HepG2 (cell line): ENCODE data around the gene RASL10B. TPM values are rescaled to one million over a fixed set of nuclear protein-coding genes. Genes with fewer than 3 reads are reported as not detected.
A peak's percentile ranks its signal among the peaks of the same experiment; 100 is the strongest.

Experiments
- ATAC-seq: fragments of 200-7000 bp; cut with Tn5 transposase; 3 replicates; pipeline ENCODE4 v1.9.1; 2020; ENCODE audit warnings: mild to moderate bottlenecking, moderate library complexity
- BruUV-seq: library from RNA; stranded (reverse); fragments of 400-500 nt; replicated peaks from 2 replicates; lab custom pipeline; 2021; lab: Mats Ljungman, UMichigan
- CTCF ChIA-PET: fragments of 300-600 bp; formaldehyde crosslinking; extraction: SDS; loops from one replicate; lab custom pipeline; 2021; ENCODE audit warnings: low total read pairs, inconsistent platforms, low intra/inter-chr PET ratio; lab: Yijun Ruan, JAX
- POLR2A ChIA-PET: fragments of 350-600 bp; sonication (Branson Sonifier 250); formaldehyde crosslinking; loops from one replicate; lab custom pipeline; 2020; ENCODE audit warnings: antibody characterized with exemption, inconsistent platforms; lab: Yijun Ruan, JAX
- DNase-seq: peaks from one replicate; pipeline ENCODE4 v3.0.0-alpha.2; 2015; ENCODE audit warnings: low spot score
- FAIRE-seq: peaks from 3 replicates; lab custom pipeline; 2011; peaks lifted over from hg19 to GRCh38; lab: Jason Lieb, UNC
- H2AFZ ChIP-seq: one replicate; pipeline ENCODE4 v1.6.1; 2011; ENCODE audit warnings: low read length, inconsistent platforms
- H3K27ac ChIP-seq: fragments of 300-600 bp; 3 replicates; pipeline ENCODE4 v1.8.0; 2011; ENCODE audit warnings: mixed run types, mild to moderate bottlenecking, mixed read lengths, low read length, inconsistent platforms; ENCODE audit not compliant: insufficient read depth; ENCODE audit errors: extremely low read length
- H3K27me3 ChIP-seq, 2 experiments: fragments of 200-600 bp in 1 of 2; 2 replicates in 1 of 2; 3 replicates in 1 of 2; pipeline versions ENCODE4 v1.6.0 to v1.8.0; 2011; ENCODE audit warnings: low read length in 2 of 2, mild to moderate bottlenecking in 2 of 2, moderate library complexity in 2 of 2, inconsistent platforms in 1 of 2; ENCODE audit not compliant: insufficient read depth in 2 of 2, control insufficient read depth in 1 of 2
- H3K36me3 ChIP-seq, 2 experiments: fragments of 200-600 bp in 1 of 2; replicated peaks in 1 of 2; 2 replicates in 1 of 2; 3 replicates in 1 of 2; pipeline versions ENCODE4 v1.5.1 to v1.8.0; 2011; ENCODE audit warnings: low read length in 2 of 2, inconsistent platforms in 1 of 2; ENCODE audit not compliant: insufficient read depth in 2 of 2, control insufficient read depth in 1 of 2
- H3K4me1 ChIP-seq: 2 replicates; pipeline ENCODE4 v1.5.1; 2012; ENCODE audit warnings: low read length, inconsistent platforms; ENCODE audit not compliant: insufficient read depth
- H3K4me2 ChIP-seq: 2 replicates; pipeline ENCODE4 v1.6.0; 2011; ENCODE audit warnings: low read depth, low read length, inconsistent platforms
- H3K4me3 ChIP-seq, 3 experiments: fragments of 200-600 bp in 1 of 3; sonication (generic), shearing (Covaris generic) in 1 of 3; replicated peaks in 1 of 3; 2 replicates each; pipeline ENCODE4 v1.5.1; 2011 to 2016; ENCODE audit warnings: low read length in 3 of 3, inconsistent platforms in 2 of 3, low read depth in 2 of 3, mild to moderate bottlenecking in 2 of 3, control low read depth in 1 of 3, mixed read lengths in 1 of 3; ENCODE audit not compliant: insufficient read depth in 1 of 3
- H3K79me2 ChIP-seq: one replicate; pipeline ENCODE4 v1.6.1; 2011; ENCODE audit warnings: low read length, inconsistent platforms; ENCODE audit not compliant: insufficient read depth
- H3K9ac ChIP-seq: 2 replicates; pipeline ENCODE4 v1.6.0; 2011; ENCODE audit warnings: mild to moderate bottlenecking, low read depth, low read length, inconsistent platforms; ENCODE audit not compliant: insufficient read depth
- H3K9me3 ChIP-seq: 2 replicates; pipeline ENCODE4 v1.5.1; 2012; ENCODE audit warnings: mild to moderate bottlenecking, low read length
- H4K20me1 ChIP-seq: 2 replicates; pipeline ENCODE4 v1.6.0; 2011; ENCODE audit warnings: inconsistent platforms, mild to moderate bottlenecking, low read length, moderate library complexity; ENCODE audit not compliant: insufficient read depth
- CAMTA2 ChIP-seq: sonication (generic); formaldehyde crosslinking; IDR thresholded peaks from 2 replicates; pipeline ENCODE4 v1.4.0; 2020; ENCODE audit warnings: mild to moderate bottlenecking, missing genetic modification reagents, borderline replicate concordance
- CERS6 ChIP-seq: sonication (generic); formaldehyde crosslinking; IDR thresholded peaks from 2 replicates; pipeline ENCODE4 v1.5.0; 2020; ENCODE audit warnings: missing genetic modification reagents
- MAZ ChIP-seq, 2 experiments: sonication (generic) in 1 of 2; formaldehyde crosslinking in 1 of 2; IDR thresholded peaks; 2 replicates each; pipeline versions ENCODE4 v1.5.0 to v1.6.1; 2012 to 2020; ENCODE audit warnings: low read depth in 2 of 2, mild to moderate bottlenecking in 2 of 2, borderline replicate concordance in 1 of 2, improper control_type of control experiment in 1 of 2, low read length in 1 of 2, missing genetic modification reagents in 1 of 2, moderate library complexity in 1 of 2
- MEIS2 ChIP-seq: sonication (generic); formaldehyde crosslinking; IDR thresholded peaks from 2 replicates; pipeline ENCODE4 v1.9.0; 2021; ENCODE audit warnings: mild to moderate bottlenecking, missing genetic modification reagents
- PBX2 ChIP-seq: IDR thresholded peaks from 2 replicates; pipeline ENCODE4 v1.6.1; 2016; ENCODE audit warnings: control low read depth
- SSRP1 ChIP-seq: IDR thresholded peaks from 2 replicates; pipeline ENCODE4 v1.6.1; 2016; ENCODE audit warnings: control low read depth
- TAF1 ChIP-seq: sonication (generic); formaldehyde crosslinking; IDR thresholded peaks from 2 replicates; pipeline ENCODE4 v1.4.0; 2020; ENCODE audit warnings: missing genetic modification reagents
- TARDBP ChIP-seq: sonication (generic); formaldehyde crosslinking; IDR thresholded peaks from 2 replicates; pipeline ENCODE4 v1.8.0; 2022; ENCODE audit warnings: mild to moderate bottlenecking, missing genetic modification reagents
- ZFP41 ChIP-seq: sonication (generic); formaldehyde crosslinking; IDR thresholded peaks from 2 replicates; pipeline ENCODE4 v1.4.0; 2020; ENCODE audit warnings: mild to moderate bottlenecking, missing genetic modification reagents, borderline replicate concordance
- ZNF556 ChIP-seq: sonication (generic); formaldehyde crosslinking; IDR thresholded peaks from 2 replicates; pipeline ENCODE4 v1.4.0; 2020; ENCODE audit warnings: mild to moderate bottlenecking, missing genetic modification reagents, borderline replicate concordance
- ZNF75D ChIP-seq: sonication (generic); formaldehyde crosslinking; IDR thresholded peaks from 2 replicates; pipeline ENCODE4 v1.8.1; 2023; ENCODE audit warnings: missing genetic modification reagents, mild to moderate bottlenecking, borderline replicate concordance
- WGBS: methylation state at CpG from one replicate; pipeline ENCODE4 v1.1.6; 2017; ENCODE audit warnings: low lambda C conversion rate; 5-methylcytosine and 5-hydroxymethylcytosine counted together
- in situ Hi-C: cut with HindIII; loops from 2 replicates; pipeline ENCODE4 v1.10.0; 2017; ENCODE audit warnings: low pct_unique_long_range_greater_than_20kb; ENCODE audit not compliant: extremely low pct_ligation_motif_present
- intact Hi-C: fragments of 100-400 bp; cut with micrococcal nuclease; formaldehyde crosslinking; loops from one replicate; pipeline ENCODE4 v1.10.0; 2022; ENCODE audit not compliant: unreplicated experiment
- polyA plus RNA-seq, 8 experiments: library from polyadenylated mRNA; depleted of rRNA in 3 of 8; stranded (reverse) in 7 of 8; unstranded in 1 of 8; fragments of >200 nt; fragmentation: Illumina TruSeq in 4 of 8; extraction: Trizol in 4 of 8; gene quantifications; 2 replicates each; pipeline versions ENCODE4 v1.2.1 to v1.2.3, GENCODE V29; 2011 to 2016; ENCODE audit warnings: low read depth in 4 of 8, missing spikeins in 1 of 8, mixed read lengths in 1 of 8; ENCODE audit not compliant: insufficient read depth in 1 of 8
- total RNA-seq, 5 experiments: library from RNA; depleted of rRNA; stranded (reverse); fragments of >200 nt; fragmentation: Illumina TruSeq; extraction: Trizol; gene quantifications; 2 replicates each; pipeline ENCODE4 v1.2.3, GENCODE V29; 2016; ENCODE audit warnings: low read depth in 1 of 5
- TF ChIP-seq, protein P1 (sequence below): sonication (generic); formaldehyde crosslinking; IDR thresholded peaks from 2 replicates; pipeline ENCODE4 v1.4.0; 2020; ENCODE audit warnings: mild to moderate bottlenecking, missing genetic modification reagents
- TF ChIP-seq, protein P2 (sequence below): sonication (generic); formaldehyde crosslinking; IDR thresholded peaks from 2 replicates; pipeline ENCODE4 v1.4.0; 2020; ENCODE audit warnings: missing genetic modification reagents
- TF ChIP-seq, protein P3 (sequence below): sonication (generic); formaldehyde crosslinking; IDR thresholded peaks from 2 replicates; pipeline ENCODE4 v1.5.0; 2020; ENCODE audit warnings: missing genetic modification reagents, mild to moderate bottlenecking, borderline replicate concordance
- TF ChIP-seq, protein P4 (sequence below): IDR thresholded peaks from 2 replicates; pipeline ENCODE4 v1.6.1; 2016; ENCODE audit warnings: mild to moderate bottlenecking

The RASL10B gene
- total and polyA plus RNA-seq, 2 of the 13 experiments (the other 11 are each of a cell fraction or from before 2014, with no cell fraction given), result 8.8 to 11.0 TPM

GRCh38 chr17:35731239-35731916 lies at the start of gene RASL10B (continued):
- TF ChIP-seq MAZ (IDR thresholded peaks at IDR 0.05; ENCODE audit: borderline replicate concordance, low read depth, low read length) (peak; percentile 66; the same call in 1 of the 2 replicates), MAZ (CRISPR knock-in tag; IDR thresholded peaks at IDR 0.05; ENCODE audit: low read depth) (peak; percentile 62), ZNF556 (CRISPR knock-in tag) (no peak), TARDBP (CRISPR knock-in tag) (0 out of 2 replicates have a peak, but pooled peaks have one; percentile 25), TAF1 (peak; percentile 33; the same call in 1 of the 2 replicates), MEIS2 (CRISPR knock-in tag) (0 out of 2 replicates have a peak, but pooled peaks have one; percentile 36), SSRP1 (no peak), PBX2 (CRISPR knock-in tag) (no peak)
- TF ChIP-seq, protein P1, sequence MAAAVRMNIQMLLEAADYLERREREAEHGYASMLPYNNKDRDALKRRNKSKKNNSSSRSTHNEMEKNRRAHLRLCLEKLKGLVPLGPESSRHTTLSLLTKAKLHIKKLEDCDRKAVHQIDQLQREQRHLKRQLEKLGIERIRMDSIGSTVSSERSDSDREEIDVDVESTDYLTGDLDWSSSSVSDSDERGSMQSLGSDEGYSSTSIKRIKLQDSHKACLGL (CRISPR knock-in tag), result no peak
- TF ChIP-seq, protein P2, sequence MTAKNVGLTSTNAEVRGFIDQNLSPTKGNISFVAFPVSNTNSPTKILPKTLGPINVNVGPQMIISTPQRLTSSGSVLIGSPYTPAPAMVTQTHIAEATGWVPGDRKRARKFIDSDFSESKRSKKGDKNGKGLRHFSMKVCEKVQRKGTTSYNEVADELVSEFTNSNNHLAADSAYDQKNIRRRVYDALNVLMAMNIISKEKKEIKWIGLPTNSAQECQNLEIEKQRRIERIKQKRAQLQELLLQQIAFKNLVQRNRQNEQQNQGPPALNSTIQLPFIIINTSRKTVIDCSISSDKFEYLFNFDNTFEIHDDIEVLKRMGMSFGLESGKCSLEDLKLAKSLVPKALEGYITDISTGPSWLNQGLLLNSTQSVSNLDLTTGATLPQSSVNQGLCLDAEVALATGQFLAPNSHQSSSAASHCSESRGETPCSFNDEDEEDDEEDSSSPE (CRISPR knock-in tag), result 0 out of 2 replicates have a peak, but pooled peaks have one; percentile 34

GRCh38 chr17:35683591-35683990 lies 47.8 kb upstream of the RASL10B start:
- ATAC-seq (no peak), FAIRE-seq (no peak)

More at GRCh38 chr17:35683591-35683990, 47.8 kb upstream of the RASL10B start:
- H2AFZ ChIP-seq, result no peak overlapping the region
- BruUV-seq, result no TSS peak
- CTCF ChIA-PET, result no interaction called here
- TF ChIP-seq, protein P3, sequence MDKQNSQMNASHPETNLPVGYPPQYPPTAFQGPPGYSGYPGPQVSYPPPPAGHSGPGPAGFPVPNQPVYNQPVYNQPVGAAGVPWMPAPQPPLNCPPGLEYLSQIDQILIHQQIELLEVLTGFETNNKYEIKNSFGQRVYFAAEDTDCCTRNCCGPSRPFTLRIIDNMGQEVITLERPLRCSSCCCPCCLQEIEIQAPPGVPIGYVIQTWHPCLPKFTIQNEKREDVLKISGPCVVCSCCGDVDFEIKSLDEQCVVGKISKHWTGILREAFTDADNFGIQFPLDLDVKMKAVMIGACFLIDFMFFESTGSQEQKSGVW (CRISPR knock-in tag), result no peak
- TF ChIP-seq CAMTA2 (no peak), ZFP41 (CRISPR knock-in tag) (no peak), CERS6 (CRISPR knock-in tag) (no peak), ZNF75D (no peak)
- TF ChIP-seq, protein P4, sequence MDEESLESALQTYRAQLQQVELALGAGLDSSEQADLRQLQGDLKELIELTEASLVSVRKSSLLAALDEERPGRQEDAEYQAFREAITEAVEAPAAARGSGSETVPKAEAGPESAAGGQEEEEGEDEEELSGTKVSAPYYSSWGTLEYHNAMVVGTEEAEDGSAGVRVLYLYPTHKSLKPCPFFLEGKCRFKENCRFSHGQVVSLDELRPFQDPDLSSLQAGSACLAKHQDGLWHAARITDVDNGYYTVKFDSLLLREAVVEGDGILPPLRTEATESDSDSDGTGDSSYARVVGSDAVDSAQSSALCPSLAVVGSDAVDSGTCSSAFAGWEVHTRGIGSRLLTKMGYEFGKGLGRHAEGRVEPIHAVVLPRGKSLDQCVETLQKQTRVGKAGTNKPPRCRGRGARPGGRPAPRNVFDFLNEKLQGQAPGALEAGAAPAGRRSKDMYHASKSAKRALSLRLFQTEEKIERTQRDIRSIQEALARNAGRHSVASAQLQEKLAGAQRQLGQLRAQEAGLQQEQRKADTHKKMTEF (CRISPR knock-in tag), result no peak
- TF ChIP-seq, all 625 proteins: peak for 0
- no peaks in the 10 kb centered on the region for H3K9me3 ChIP-seq
- no peak overlapping the region for H3K9ac ChIP-seq
- intact Hi-C loops, result no loop called here
- H3K36me3 ChIP-seq, result peaks cover 5 to 49% of the 10 kb centered on the region in 2 experiments; a peak in 3 of 5 replicates
- H3K79me2 ChIP-seq, result no peaks in the 10 kb centered on the region
- no peak overlapping the region for H3K4me3 ChIP-seq
- in situ Hi-C loops, result no loop called here
- DNase-seq, result no peak
- WGBS, result 96% methylated on average over 4 of the region's 4 CpGs
- POLR2A ChIA-PET, result no interaction called here
- H3K27me3 ChIP-seq, result no peaks in the 10 kb centered on the region
- H3K27ac ChIP-seq, result no peak overlapping the region
- no peak overlapping the region for H3K4me2 ChIP-seq
- H3K4me1 ChIP-seq, result no peaks in the 10 kb centered on the region
- H4K20me1 ChIP-seq, result no peaks in the 10 kb centered on the region
